ENCODE measurements around the gene DLG2. TPM values are rescaled to one million over a fixed set of nuclear protein-coding genes. Genes with fewer than 3 reads are reported as not detected.

The DLG2 gene
- total RNA-seq, 2 experiments from 2014 or later, result 2.0 to 2.1 TPM

GRCh38 chr11:84243629-84244263, 1383.4 kb downstream of the DLG2 start:
- Mint-ChIP-seq H3K9me3 (peaks cover 5% of the 10 kb centered on the region), H3K4me1 (ENCODE audit: low read depth) (no peaks in the 10 kb centered on the region), H3K27ac (no peak overlapping the region), H3K27me3 (no peaks in the 10 kb centered on the region), H3K4me3 (no peak overlapping the region), H3K36me3 (ENCODE audit: low read depth) (no peaks in the 10 kb centered on the region)
- no peaks in the 10 kb centered on the region for H3K36me3 ChIP-seq (ENCODE audit: insufficient read depth, low read length)
- H3K27me3 ChIP-seq (ENCODE audit: control insufficient read depth in 1 of 2, insufficient read depth in 2 of 2, low read length in 2 of 2), result no peaks in the 10 kb centered on the region
- H3K4me3 ChIP-seq (ENCODE audit: low read length), result no peak overlapping the region
- ATAC-seq (ENCODE audit: poor library complexity), result no peak
- H3K27ac ChIP-seq (ENCODE audit: low read depth in 1 of 2, low read length in 2 of 2), result no peak overlapping the region
- ChIA-PET CTCF (no interaction called here), POLR2A (no interaction called here)
- intact Hi-C loops (cut with DNase I, micrococcal nuclease), result no loop called here
- no peaks in the 10 kb centered on the region for H3K4me1 ChIP-seq (ENCODE audit: insufficient read depth, low read length)
- no peak for DNase-seq
- peaks cover 0 to 5% of the 10 kb centered on the region in 2 experiments for H3K9me3 ChIP-seq (ENCODE audit: control insufficient read depth in 1 of 2, insufficient read depth in 1 of 2, low read length in 2 of 2)
- no peak for TF ChIP-seq CTCF (IDR thresholded peaks at IDR 0.05)

GRCh38 chr11:84241343-84242131, 1385.6 kb downstream of the DLG2 start:
- Histone ChIP-seq H3K4me3 (ENCODE audit: low read length) (no peak overlapping the region), H3K27me3 (ENCODE audit: control insufficient read depth in 1 of 2, insufficient read depth in 2 of 2, low read length in 2 of 2) (no peaks in the 10 kb centered on the region), H3K9me3 (ENCODE audit: control insufficient read depth in 1 of 2, insufficient read depth in 1 of 2, low read length in 2 of 2) (no peaks in the 10 kb centered on the region), H3K4me1 (ENCODE audit: insufficient read depth, low read length) (no peaks in the 10 kb centered on the region), H3K36me3 (ENCODE audit: insufficient read depth, low read length) (no peaks in the 10 kb centered on the region), H3K27ac (ENCODE audit: low read depth in 1 of 2, low read length in 2 of 2) (no peak overlapping the region)
- POLR2A ChIA-PET, result no interaction called here
- H3K27me3 Mint-ChIP-seq, result no peaks in the 10 kb centered on the region
- intact Hi-C loops (cut with DNase I, micrococcal nuclease), result no loop called here
- no peaks in the 10 kb centered on the region for H3K36me3 Mint-ChIP-seq (ENCODE audit: low read depth)
- H3K4me1 Mint-ChIP-seq (ENCODE audit: low read depth), result no peaks in the 10 kb centered on the region
- peaks cover 8% of the 10 kb centered on the region for H3K9me3 Mint-ChIP-seq
- CTCF ChIA-PET, result no interaction called here
- no peak overlapping the region for H3K27ac Mint-ChIP-seq
- H3K4me3 Mint-ChIP-seq, result no peak overlapping the region
- ATAC-seq (ENCODE audit: poor library complexity) (no peak), DNase-seq (no peak)
- no peak for TF ChIP-seq CTCF (IDR thresholded peaks at IDR 0.05)

- Histone ChIP-seq H3K4me3 (ENCODE audit: low read length) (no peak overlapping the region), H3K36me3 (ENCODE audit: insufficient read depth, low read length) (no peaks in the 10 kb centered on the region), H3K27me3 (ENCODE audit: control insufficient read depth in 1 of 2, insufficient read depth in 2 of 2, low read length in 2 of 2) (no peaks in the 10 kb centered on the region), H3K27ac (ENCODE audit: low read depth in 1 of 2, low read length in 2 of 2) (no peak overlapping the region), H3K4me1 (ENCODE audit: insufficient read depth, low read length) (no peaks in the 10 kb centered on the region), H3K9me3 (ENCODE audit: control insufficient read depth in 1 of 2, insufficient read depth in 1 of 2, low read length in 2 of 2) (no peaks in the 10 kb centered on the region)
- no peak for ATAC-seq (ENCODE audit: poor library complexity)
- Mint-ChIP-seq H3K4me1 (ENCODE audit: low read depth) (no peaks in the 10 kb centered on the region), H3K9me3 (peaks cover 8% of the 10 kb centered on the region), H3K27ac (no peak overlapping the region), H3K36me3 (ENCODE audit: low read depth) (no peaks in the 10 kb centered on the region), H3K27me3 (no peaks in the 10 kb centered on the region), H3K4me3 (no peak overlapping the region)
- intact Hi-C loops (cut with DNase I, micrococcal nuclease), result no loop called here
- POLR2A ChIA-PET, result no interaction called here
- CTCF ChIA-PET, result no interaction called here
- DNase-seq, result no peak
- no peak for TF ChIP-seq CTCF (IDR thresholded peaks at IDR 0.05)
Observed at GRCh38 chr11:84240847-84241246, 1386.3 kb downstream of the DLG2 start.
